Stomach (tissue), 4 donors: ENCODE measurements around the gene VCX3A.

Experiments
- POLR2A ChIP-seq, 4 donors: fragments of 450-650 bp; IDR thresholded peaks; one replicate each; pipeline ENCODE4 v1.6.1; 2016; ENCODE audit warnings: antibody characterized with exemption in 4 of 4, control low read depth in 2 of 4, mild to moderate bottlenecking in 1 of 4, moderate library complexity in 1 of 4
- POLR2AphosphoS5 ChIP-seq, 3 donors: sonication (generic); formaldehyde crosslinking; IDR thresholded peaks; one replicate each; pipeline ENCODE4 v1.6.1; 2016; ENCODE audit warnings: antibody characterized with exemption in 3 of 3
- TF ChIP-seq, protein P1 (sequence below), 7 experiments: fragments of 450-650 bp in 4 of 7; fragments of 200-600 bp in 3 of 7; sonication (generic) in 3 of 7; IDR thresholded peaks; one replicate each; pipeline ENCODE4 v1.5.1; 2016 to 2019; ENCODE audit warnings: antibody characterized with exemption in 7 of 7, control low read depth in 2 of 7, mild to moderate bottlenecking in 1 of 7

DNA sequence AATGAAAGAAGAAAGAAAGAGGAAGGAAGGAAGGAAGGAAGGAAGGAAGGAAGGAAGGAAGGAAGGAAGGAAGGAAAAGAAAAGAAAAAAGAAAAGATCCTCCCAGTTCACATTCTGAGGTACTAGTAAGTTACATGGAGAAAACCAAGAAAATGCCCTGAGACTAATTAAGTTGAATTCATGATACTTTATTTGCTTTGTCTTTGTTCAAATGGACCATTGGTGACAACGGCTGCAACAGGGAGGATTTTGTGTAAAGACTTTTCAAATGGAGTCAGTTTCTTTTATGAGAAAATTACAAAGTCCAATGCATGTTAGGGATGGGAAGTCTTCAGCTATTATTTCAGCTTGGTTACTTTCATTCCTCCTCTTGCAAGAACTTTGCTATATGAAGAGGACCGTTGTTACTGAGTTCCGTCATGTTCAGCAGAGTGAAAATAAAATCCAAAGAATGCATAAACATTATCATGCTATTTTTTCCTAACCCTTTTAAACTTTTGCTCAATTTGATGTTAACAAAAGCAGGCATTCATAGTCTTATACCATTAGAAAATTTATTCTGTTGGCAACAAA, 8.3 kb downstream of the VCX3A start:
- TF ChIP-seq, protein P1, sequence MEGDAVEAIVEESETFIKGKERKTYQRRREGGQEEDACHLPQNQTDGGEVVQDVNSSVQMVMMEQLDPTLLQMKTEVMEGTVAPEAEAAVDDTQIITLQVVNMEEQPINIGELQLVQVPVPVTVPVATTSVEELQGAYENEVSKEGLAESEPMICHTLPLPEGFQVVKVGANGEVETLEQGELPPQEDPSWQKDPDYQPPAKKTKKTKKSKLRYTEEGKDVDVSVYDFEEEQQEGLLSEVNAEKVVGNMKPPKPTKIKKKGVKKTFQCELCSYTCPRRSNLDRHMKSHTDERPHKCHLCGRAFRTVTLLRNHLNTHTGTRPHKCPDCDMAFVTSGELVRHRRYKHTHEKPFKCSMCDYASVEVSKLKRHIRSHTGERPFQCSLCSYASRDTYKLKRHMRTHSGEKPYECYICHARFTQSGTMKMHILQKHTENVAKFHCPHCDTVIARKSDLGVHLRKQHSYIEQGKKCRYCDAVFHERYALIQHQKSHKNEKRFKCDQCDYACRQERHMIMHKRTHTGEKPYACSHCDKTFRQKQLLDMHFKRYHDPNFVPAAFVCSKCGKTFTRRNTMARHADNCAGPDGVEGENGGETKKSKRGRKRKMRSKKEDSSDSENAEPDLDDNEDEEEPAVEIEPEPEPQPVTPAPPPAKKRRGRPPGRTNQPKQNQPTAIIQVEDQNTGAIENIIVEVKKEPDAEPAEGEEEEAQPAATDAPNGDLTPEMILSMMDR (IDR thresholded peaks at IDR 0.05), result no peak
- TF ChIP-seq POLR2A (IDR thresholded peaks at IDR 0.05) (no peak), POLR2AphosphoS5 (IDR thresholded peaks at IDR 0.05) (no peak)
